ENCODE data around the gene CDPF1.

The CDPF1 gene

DNA sequence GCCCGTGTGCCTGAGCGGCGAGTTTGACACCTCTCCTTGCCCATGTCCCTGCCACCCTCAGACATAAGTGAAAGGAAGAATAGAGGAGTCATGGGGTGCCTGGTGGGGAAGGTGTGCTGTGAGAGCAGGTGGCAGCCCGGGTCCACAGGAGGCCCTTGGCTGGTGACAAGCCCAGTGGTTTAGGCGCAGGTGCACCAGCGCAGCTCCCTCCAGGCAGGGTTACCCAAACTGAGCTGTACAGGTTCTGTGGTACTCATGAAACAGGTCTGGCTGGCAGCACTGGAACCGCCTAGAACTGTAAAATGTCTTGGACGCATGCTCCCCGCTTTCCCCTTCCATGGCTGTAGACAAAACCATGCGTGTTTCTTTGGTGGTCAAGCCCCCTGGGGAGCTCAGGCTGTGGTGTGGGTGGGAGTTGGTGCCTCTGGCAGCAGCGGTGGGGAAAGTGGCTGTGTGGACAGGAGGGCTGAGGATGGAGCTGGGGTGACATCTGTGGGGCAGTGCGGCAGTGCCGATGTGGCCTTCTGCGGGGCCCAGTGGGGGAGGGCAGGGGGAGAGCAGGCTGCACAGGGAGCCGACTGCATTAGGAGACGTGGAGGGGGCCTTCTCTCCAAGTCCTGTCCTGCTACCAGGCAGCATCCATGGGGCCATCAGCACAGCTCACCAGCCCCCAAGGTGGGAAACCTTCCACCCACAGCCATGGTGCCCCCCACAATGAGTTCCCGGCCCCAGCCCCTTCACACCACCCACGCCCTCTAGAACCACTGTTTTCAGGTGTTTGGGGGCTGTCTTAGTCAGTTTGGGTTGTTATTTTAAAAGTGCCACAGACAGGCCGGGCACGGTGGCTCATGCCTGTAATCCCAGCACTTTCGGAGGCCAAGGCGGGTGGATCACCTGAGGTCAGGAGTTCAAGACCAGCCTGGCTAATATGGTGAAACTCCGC lies 41.0 kb upstream of the CDPF1 start:
- Histone ChIP-seq H3K27ac (ENCODE audit: insufficient read depth, low read depth, low read length, poor library complexity, severe bottlenecking) (no peak overlapping the region), H3K4me1 (ENCODE audit: control insufficient read depth, insufficient read depth, low read length) (peaks cover 6% of the 10 kb centered on the region), H3K9me3 (ENCODE audit: control insufficient read depth, low read length) (no peaks in the 10 kb centered on the region), H3K27me3 (ENCODE audit: control insufficient read depth, insufficient read depth, low read length, poor library complexity, severe bottlenecking) (no peaks in the 10 kb centered on the region), H3K4me3 (ENCODE audit: insufficient read depth, low read depth, low read length) (no peak overlapping the region), H3K36me3 (ENCODE audit: control insufficient read depth, insufficient read depth, low read length) (no peaks in the 10 kb centered on the region)
- whole genome bisulfite sequencing, 2 experiments, result 92 to 94% methylated on average over 20 to 23 of the region's 23 CpGs

DNA sequence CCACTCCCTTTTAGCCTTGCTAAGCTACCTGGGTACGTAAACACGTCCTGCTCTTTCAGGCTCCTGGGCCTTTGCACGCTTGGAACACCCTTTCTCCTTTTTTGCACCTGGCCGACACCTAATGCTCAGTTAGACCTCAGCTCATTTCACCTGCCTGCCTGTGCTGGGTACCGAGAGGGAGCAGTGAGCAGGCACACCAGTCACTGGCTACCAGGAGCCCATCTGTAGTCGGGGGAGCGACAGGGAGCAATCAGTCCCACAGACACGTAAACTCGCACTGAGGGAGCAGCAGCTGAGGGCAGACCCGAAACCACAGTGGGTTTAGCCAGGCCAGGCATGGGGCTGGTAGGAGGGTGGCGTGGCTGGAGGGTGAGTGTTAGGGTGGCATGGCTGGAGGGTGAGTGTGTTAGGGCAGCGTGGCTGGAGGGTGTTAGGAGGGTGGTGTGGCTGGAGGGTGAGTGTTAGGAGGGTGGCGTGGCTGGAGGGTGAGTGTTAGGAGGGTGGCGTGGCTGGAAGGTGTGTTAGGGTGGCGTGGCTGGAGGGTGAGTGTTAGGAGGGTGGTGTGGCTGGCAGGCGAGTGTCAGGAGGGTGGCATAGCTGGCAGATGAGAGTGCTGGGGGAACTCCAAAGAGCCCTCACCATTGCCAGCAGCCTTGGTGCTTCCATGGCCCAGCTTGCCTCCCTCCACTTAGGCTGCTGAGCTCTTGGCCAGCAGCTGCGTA lies 40.2 kb upstream of the CDPF1 start:
- Histone ChIP-seq H3K9me3 (ENCODE audit: control insufficient read depth, low read length) (no peaks in the 10 kb centered on the region), H3K36me3 (ENCODE audit: control insufficient read depth, insufficient read depth, low read length) (no peaks in the 10 kb centered on the region), H3K27me3 (ENCODE audit: control insufficient read depth, insufficient read depth, low read length, poor library complexity, severe bottlenecking) (no peaks in the 10 kb centered on the region), H3K4me1 (ENCODE audit: control insufficient read depth, insufficient read depth, low read length) (no peaks in the 10 kb centered on the region), H3K27ac (ENCODE audit: insufficient read depth, low read depth, low read length, poor library complexity, severe bottlenecking) (no peak overlapping the region), H3K4me3 (ENCODE audit: insufficient read depth, low read depth, low read length) (no peak overlapping the region)
- 90 to 92% methylated on average over 17 of the region's 17 CpGs for WGBS, 2 experiments

DNA sequence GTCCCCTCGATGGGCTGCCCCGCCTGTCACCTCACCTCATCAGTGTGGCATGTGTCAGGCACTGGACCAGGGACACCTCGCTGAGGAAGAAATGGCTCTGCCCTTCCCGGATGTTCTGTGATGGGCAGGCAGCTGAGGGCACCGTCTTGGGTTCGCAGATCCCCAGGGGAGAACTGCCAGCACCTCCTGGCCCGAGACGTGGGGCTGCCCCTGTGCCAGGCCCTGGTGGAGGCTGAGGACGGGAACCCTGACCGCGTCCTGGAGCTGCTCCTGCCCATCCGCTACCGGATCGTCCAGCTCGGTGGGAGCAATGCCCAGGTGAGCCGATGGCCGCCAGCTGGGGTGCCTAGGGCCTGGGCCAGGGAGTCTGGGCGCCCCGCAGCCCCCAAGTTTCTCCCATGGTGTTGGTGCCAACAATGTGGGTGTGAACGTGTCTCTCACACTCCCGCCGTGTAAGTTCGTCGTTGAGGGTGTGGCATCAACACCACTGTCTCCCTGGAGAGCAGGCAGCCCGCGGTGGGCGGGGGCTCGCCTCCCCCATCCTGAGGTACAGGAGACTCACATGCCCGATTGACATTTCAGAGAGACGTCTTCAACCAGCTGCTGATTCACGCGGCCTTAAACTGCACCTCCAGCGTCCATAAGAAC lies 39.3 kb upstream of the CDPF1 start:
- Histone ChIP-seq H3K9me3 (ENCODE audit: control insufficient read depth, low read length) (no peaks in the 10 kb centered on the region), H3K4me3 (ENCODE audit: insufficient read depth, low read depth, low read length) (no peak overlapping the region), H3K36me3 (ENCODE audit: control insufficient read depth, insufficient read depth, low read length) (peaks cover 3% of the 10 kb centered on the region), H3K4me1 (ENCODE audit: control insufficient read depth, insufficient read depth, low read length) (no peaks in the 10 kb centered on the region), H3K27ac (ENCODE audit: insufficient read depth, low read depth, low read length, poor library complexity, severe bottlenecking) (no peak overlapping the region), H3K27me3 (ENCODE audit: control insufficient read depth, insufficient read depth, low read length, poor library complexity, severe bottlenecking) (no peaks in the 10 kb centered on the region)
- WGBS, 2 experiments, result 93 to 95% methylated on average over 33 of the region's 33 CpGs

DNA sequence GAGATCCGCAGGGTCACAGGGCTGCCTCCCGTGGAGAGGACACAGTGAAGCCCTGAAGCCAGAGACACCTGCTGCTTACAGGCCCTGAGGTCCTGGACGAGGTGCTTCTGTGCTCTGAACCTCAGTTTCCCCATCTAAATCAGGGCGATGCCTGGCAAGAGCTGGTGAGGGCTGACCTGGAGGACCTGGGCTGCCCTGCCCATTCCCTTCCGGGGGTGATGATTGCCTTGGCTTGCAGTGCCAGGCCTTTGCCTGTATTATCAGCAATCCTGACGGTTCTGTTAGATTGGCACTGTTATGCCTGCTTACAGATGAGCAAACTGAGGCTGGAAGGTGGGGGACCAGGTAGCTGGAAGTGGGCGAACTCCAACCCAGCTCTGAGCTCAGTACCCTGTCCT lies 38.8 kb upstream of the CDPF1 start:
- H3K27ac ChIP-seq (ENCODE audit: insufficient read depth, low read depth, low read length, poor library complexity, severe bottlenecking), result no peak overlapping the region
- 93 to 94% methylated on average over 7 of the region's 7 CpGs for WGBS, 2 experiments
- peaks cover 3% of the 10 kb centered on the region for H3K36me3 ChIP-seq (ENCODE audit: control insufficient read depth, insufficient read depth, low read length)
- H3K9me3 ChIP-seq (ENCODE audit: control insufficient read depth, low read length), result no peaks in the 10 kb centered on the region
- H3K4me3 ChIP-seq (ENCODE audit: insufficient read depth, low read depth, low read length), result no peak overlapping the region
- no peaks in the 10 kb centered on the region for H3K4me1 ChIP-seq (ENCODE audit: control insufficient read depth, insufficient read depth, low read length)
- H3K27me3 ChIP-seq (ENCODE audit: control insufficient read depth, insufficient read depth, low read length, poor library complexity, severe bottlenecking), result no peaks in the 10 kb centered on the region

DNA sequence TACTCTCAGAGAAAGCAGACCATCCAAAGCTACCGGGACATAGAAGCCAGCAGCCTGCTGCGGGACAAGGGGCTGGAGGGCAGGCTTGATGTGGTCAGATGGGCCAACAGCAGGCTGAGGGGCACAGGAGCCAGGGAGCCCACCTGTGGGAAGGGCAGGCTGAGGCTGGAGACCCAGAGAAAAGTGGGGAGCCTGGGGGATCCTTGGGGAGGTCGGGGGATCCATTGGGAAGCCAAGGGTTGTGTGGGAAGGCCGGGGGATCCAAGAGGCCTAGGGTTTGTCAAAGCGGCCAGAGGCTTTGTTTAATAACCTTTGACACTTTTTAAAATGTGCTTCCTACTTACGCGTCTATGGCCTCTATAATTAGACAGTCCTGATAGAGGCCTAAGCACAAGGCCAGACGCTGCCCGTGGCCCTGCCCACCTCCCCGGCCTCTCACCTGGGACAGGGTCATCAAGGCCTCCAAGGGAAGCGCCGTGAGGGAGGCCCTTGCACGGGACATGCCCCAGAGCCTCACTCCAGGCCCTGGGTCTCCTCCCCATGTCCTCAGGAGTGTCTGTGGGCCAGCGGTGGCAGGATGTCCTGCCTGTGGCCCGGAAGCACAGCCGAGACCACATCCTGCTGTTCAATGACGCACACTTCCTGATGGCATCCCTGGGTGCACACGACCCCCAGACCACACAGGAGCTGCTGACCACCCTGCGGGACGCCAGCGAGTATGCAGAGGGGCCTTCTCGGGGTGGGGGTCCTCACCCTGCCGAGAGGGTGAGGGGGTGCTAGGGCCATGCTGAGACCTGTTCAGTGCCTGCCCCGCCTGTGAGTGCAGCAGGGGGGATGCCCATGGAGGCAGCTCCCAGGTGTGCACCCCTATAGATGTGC lies 38.0 kb upstream of the CDPF1 start:
- no peak overlapping the region for H3K27ac ChIP-seq (ENCODE audit: insufficient read depth, low read depth, low read length, poor library complexity, severe bottlenecking)
- no peaks in the 10 kb centered on the region for H3K4me1 ChIP-seq (ENCODE audit: control insufficient read depth, insufficient read depth, low read length)
- no peaks in the 10 kb centered on the region for H3K9me3 ChIP-seq (ENCODE audit: control insufficient read depth, low read length)
- H3K4me3 ChIP-seq (ENCODE audit: insufficient read depth, low read depth, low read length), result no peak overlapping the region
- WGBS, 2 experiments, result 92 to 93% methylated on average over 24 of the region's 24 CpGs
- peaks cover 3% of the 10 kb centered on the region for H3K36me3 ChIP-seq (ENCODE audit: control insufficient read depth, insufficient read depth, low read length)
- no peaks in the 10 kb centered on the region for H3K27me3 ChIP-seq (ENCODE audit: control insufficient read depth, insufficient read depth, low read length, poor library complexity, severe bottlenecking)

DNA sequence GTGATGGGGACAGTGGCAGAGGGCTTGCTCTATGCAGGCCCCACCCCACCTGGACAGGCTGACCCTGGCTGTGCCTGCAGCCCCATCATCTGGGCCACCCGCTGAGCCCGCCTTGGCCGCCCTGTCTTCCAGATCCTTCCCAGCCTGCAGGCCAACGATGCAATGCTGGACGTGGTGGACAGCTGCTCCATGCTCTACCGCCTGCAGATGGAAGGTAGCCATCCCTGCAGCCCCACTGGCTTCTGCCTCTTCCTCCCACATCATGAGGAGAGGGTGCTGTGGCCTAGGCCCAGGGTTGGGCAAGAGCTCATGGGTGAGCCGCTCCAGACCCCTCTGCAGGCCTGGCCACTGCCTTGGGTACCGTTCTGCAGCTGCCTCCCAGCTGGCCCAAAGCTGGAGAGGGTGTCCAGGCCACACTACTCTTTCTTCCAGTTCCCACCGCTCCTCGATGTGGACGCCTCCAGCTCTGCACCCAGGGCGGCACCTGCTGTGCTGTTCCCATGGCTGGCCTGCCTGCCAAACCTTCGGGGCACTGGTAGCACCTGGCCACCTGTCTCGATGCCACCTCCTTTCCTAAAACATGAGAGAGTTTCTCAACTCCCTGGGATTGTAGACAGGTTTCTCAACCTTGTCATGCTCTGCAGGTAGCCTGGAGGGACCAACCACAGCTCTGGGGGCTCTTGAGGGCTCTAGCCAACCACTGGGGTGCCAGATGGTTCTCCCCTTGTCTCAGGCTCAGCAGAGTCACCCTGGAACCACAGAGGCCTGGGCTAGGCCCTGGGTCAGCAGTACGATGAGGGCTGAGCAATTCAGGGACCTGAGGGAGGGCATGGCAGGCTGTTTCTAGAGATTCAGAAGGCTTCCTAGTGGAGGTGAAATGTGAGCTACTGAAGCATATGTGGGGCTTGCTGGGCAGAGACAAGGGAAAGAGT lies 37.1 kb upstream of the CDPF1 start:
- H3K27ac ChIP-seq (ENCODE audit: insufficient read depth, low read depth, low read length, poor library complexity, severe bottlenecking), result no peak overlapping the region
- H3K4me3 ChIP-seq (ENCODE audit: insufficient read depth, low read depth, low read length), result no peak overlapping the region
- WGBS, 2 experiments, result 91 to 94% methylated on average over 15 of the region's 15 CpGs
- H3K9me3 ChIP-seq (ENCODE audit: control insufficient read depth, low read length), result no peaks in the 10 kb centered on the region
- peaks cover 3% of the 10 kb centered on the region for H3K36me3 ChIP-seq (ENCODE audit: control insufficient read depth, insufficient read depth, low read length)
- H3K27me3 ChIP-seq (ENCODE audit: control insufficient read depth, insufficient read depth, low read length, poor library complexity, severe bottlenecking), result no peaks in the 10 kb centered on the region
- H3K4me1 ChIP-seq (ENCODE audit: control insufficient read depth, insufficient read depth, low read length), result no peaks in the 10 kb centered on the region

DNA sequence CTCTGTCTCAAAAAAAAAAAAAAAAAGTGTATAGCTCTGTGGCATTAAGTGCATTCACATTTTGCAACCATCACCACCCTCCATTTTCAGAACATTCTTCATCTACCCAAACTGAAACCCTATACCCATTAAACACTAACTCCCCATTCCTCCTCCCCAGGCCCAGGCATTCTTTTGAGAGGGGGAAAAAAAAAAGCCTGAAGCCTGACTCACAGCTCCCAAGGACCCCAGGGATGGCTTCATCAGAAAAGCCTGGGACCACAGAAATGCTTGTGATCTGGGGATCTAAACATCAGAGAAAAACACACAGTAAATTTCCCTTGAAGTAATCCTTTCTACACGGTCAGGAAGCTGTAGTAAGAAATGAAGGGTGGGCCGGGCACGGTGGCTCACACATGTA lies 35.9 kb upstream of the CDPF1 start:
- no peaks in the 10 kb centered on the region for H3K9me3 ChIP-seq (ENCODE audit: control insufficient read depth, low read length)
- H3K4me1 ChIP-seq (ENCODE audit: control insufficient read depth, insufficient read depth, low read length), result no peaks in the 10 kb centered on the region
- no peak overlapping the region for H3K4me3 ChIP-seq (ENCODE audit: insufficient read depth, low read depth, low read length)
- no peaks in the 10 kb centered on the region for H3K27me3 ChIP-seq (ENCODE audit: control insufficient read depth, insufficient read depth, low read length, poor library complexity, severe bottlenecking)
- 92 to 94% methylated on average over 3 of the region's 3 CpGs for WGBS, 2 experiments
- H3K36me3 ChIP-seq (ENCODE audit: control insufficient read depth, insufficient read depth, low read length), result peaks cover 3% of the 10 kb centered on the region
- no peak overlapping the region for H3K27ac ChIP-seq (ENCODE audit: insufficient read depth, low read depth, low read length, poor library complexity, severe bottlenecking)

DNA sequence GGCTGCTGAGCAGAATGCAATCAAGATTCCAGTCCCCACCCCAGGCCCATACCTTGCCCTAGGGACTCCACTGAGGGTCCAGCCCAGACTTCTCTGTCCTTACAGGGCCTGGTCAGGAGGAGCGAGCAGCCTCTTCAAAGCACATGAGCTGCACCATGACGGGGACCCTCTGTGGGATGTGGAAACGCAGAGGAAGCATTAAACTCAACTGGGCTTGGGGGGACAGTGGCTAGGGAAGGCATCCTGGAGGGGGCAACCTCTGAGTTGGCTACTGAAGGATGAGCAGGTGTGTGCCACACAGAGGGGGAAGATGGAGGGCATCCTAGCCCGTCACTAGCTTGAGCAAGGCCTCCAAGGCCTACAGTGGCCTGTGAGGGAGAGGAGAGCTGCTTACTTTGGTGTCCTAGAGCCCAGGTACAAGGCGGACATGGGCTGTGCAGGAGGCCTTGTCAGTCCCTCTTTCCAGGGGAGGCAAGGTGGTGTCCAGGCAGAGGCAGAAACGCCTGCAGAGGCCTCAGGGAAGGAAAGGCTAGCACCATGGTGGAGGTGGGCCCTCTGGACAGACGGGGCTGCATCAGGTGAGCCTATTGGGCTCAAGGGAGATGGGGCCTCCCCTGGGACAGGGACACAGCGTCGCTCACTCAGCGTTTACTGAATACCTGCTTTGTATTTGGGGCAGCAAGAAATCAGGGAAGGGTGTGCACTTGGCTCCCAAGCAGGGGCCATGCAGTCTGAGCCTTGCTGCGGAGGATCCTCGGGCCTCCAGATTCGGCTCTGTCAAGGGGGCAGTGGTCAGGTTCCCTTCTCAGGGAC lies 32.0 kb upstream of the CDPF1 start:
- no peak overlapping the region for H3K27ac ChIP-seq (ENCODE audit: insufficient read depth, low read depth, low read length, poor library complexity, severe bottlenecking)
- WGBS, 2 experiments, result 93 to 95% methylated on average over 13 of the region's 13 CpGs
- peaks cover 11% of the 10 kb centered on the region for H3K36me3 ChIP-seq (ENCODE audit: control insufficient read depth, insufficient read depth, low read length)
- H3K4me3 ChIP-seq (ENCODE audit: insufficient read depth, low read depth, low read length), result no peak overlapping the region
- no peaks in the 10 kb centered on the region for H3K9me3 ChIP-seq (ENCODE audit: control insufficient read depth, low read length)
- no peaks in the 10 kb centered on the region for H3K4me1 ChIP-seq (ENCODE audit: control insufficient read depth, insufficient read depth, low read length)
- H3K27me3 ChIP-seq (ENCODE audit: control insufficient read depth, insufficient read depth, low read length, poor library complexity, severe bottlenecking), result no peaks in the 10 kb centered on the region

All from ectodermal cell (in vitro differentiated cells).